ENCODE data around the gene MALT1. TPM values are rescaled to one million over a fixed set of nuclear protein-coding genes. Genes with fewer than 3 reads are reported as not detected.
A peak's percentile ranks its signal among the peaks of the same experiment; 100 is the strongest.

Gene MALT1
- total and polyA plus RNA-seq, 7 donors, result 5.3 to 22.4 (median 17.1) TPM

- intact Hi-C loops (cut with DNase I), result loop anchor here (10.0 kb wide), 1 partner anchor 179 kb away; no protein-coding TSS in a partner anchor
Observed at GRCh38 chr18:58785870-58786269, 114.6 kb downstream of the MALT1 start.

GRCh38 chr18:58787536-58788149 is 116.4 kb downstream of the MALT1 start:
- Histone ChIP-seq H3K4me3 (no peak overlapping the region), H3K36me3 (no peaks in the 10 kb centered on the region), H3K27ac (peak overlapping the region in 1 of 4 donors; percentile 30), H3K9me3 (no peaks in the 10 kb centered on the region), H3K4me1 (peaks cover 0 to 18% (median 16%) of the 10 kb centered on the region in 4 donors), H3K27me3 (no peaks in the 10 kb centered on the region)
- no peak for DNase-seq
- TF ChIP-seq EP300 (IDR thresholded peaks at IDR 0.05), result no peak
- no peak for TF ChIP-seq POLR2A (IDR thresholded peaks at IDR 0.05)
- TF ChIP-seq CTCF (IDR thresholded peaks at IDR 0.05), result no peak
- TF ChIP-seq POLR2AphosphoS5 (IDR thresholded peaks at IDR 0.05), result no peak
- intact Hi-C loops (cut with DNase I), result loop anchor here (10.0 kb wide), 1 partner anchor 177 kb away; no protein-coding TSS in a partner anchor
- 90 to 92% methylated on average over 14 of the region's 14 CpGs for WGBS, 2 donors

More at GRCh38 chr18:58785870-58786269, 114.6 kb downstream of the MALT1 start:
- no peak overlapping the region for H3K4me3 ChIP-seq
- H3K4me1 ChIP-seq, result peaks cover 0 to 18% (median 16%) of the 10 kb centered on the region in 4 donors
- H3K27ac ChIP-seq, result no peak overlapping the region
- H3K36me3 ChIP-seq, result no peaks in the 10 kb centered on the region
- TF ChIP-seq POLR2A (IDR thresholded peaks at IDR 0.05) (no peak), EP300 (IDR thresholded peaks at IDR 0.05) (no peak), CTCF (IDR thresholded peaks at IDR 0.05) (no peak), POLR2AphosphoS5 (IDR thresholded peaks at IDR 0.05) (no peak)
- no peaks in the 10 kb centered on the region for H3K27me3 ChIP-seq
- DNase-seq, result no peak
- WGBS, 2 donors, result 60 to 85% methylated on average over 4 of the region's 4 CpGs
- no peaks in the 10 kb centered on the region for H3K9me3 ChIP-seq

- WGBS, 2 donors, result 91 to 92% methylated on average over 3 of the region's 3 CpGs
- peaks cover 0 to 18% (median 16%) of the 10 kb centered on the region in 4 donors for H3K4me1 ChIP-seq
Observed at GRCh38 chr18:58788470-58788869, 117.2 kb downstream of the MALT1 start.

GRCh38 chr18:58788971-58789875 is 118.0 kb downstream of the MALT1 start:
- Histone ChIP-seq H3K4me3 (no peak overlapping the region), H3K36me3 (no peaks in the 10 kb centered on the region), H3K27ac (peak overlapping the region; percentile 27 to 51 (median 34)), H3K4me1 (peaks cover 0 to 19% (median 17%) of the 10 kb centered on the region in 4 donors), H3K9me3 (no peaks in the 10 kb centered on the region), H3K27me3 (no peaks in the 10 kb centered on the region)
- WGBS, 2 donors, result 10 to 55% methylated on average over 11 of the region's 11 CpGs
- no peak for DNase-seq
- TF ChIP-seq POLR2AphosphoS5 (IDR thresholded peaks at IDR 0.05) (no peak), CTCF (IDR thresholded peaks at IDR 0.05) (no peak), EP300 (IDR thresholded peaks at IDR 0.05) (no peak)
- intact Hi-C loops (cut with DNase I), result loop anchor here (10.0 kb wide), 1 partner anchor 176 kb away; no protein-coding TSS in a partner anchor

More at GRCh38 chr18:58788470-58788869, 117.2 kb downstream of the MALT1 start:
- TF ChIP-seq EP300 (IDR thresholded peaks at IDR 0.05) (no peak), CTCF (IDR thresholded peaks at IDR 0.05) (no peak), POLR2AphosphoS5 (IDR thresholded peaks at IDR 0.05) (no peak), POLR2A (IDR thresholded peaks at IDR 0.05) (no peak)
- Histone ChIP-seq H3K27ac (peak overlapping the region; percentile 2 to 39 (median 18)), H3K27me3 (no peaks in the 10 kb centered on the region), H3K4me3 (no peak overlapping the region), H3K9me3 (no peaks in the 10 kb centered on the region), H3K36me3 (no peaks in the 10 kb centered on the region)
- intact Hi-C loops (cut with DNase I), result loop anchor here (10.0 kb wide), 1 partner anchor 176 kb away; no protein-coding TSS in a partner anchor
- DNase-seq, result no peak

All from sigmoid colon (tissue), 7 donors.